Kidney glomerular epithelial cell (primary cell): ENCODE results near the gene PHF21B.

Source experiments
- DNase-seq: peaks from one replicate; lab custom pipeline; 2025; lab: John Stamatoyannopoulos, UW

Gene PHF21B

GRCh38 chr22:44840611-44841322 is 169.0 kb downstream of the PHF21B start:
- no peak for DNase-seq

- DNase-seq = no peak
Measured at GRCh38 chr22:44839721-44840120, 170.1 kb downstream of the PHF21B start.

GRCh38 chr22:44839061-44839460 is 170.7 kb downstream of the PHF21B start:
- no peak for DNase-seq

GRCh38 chr22:44838316-44839016 is 171.3 kb downstream of the PHF21B start:
- no peak for DNase-seq

GRCh38 chr22:44837481-44837880 is 172.3 kb downstream of the PHF21B start:
- no peak for DNase-seq

GRCh38 chr22:44834065-44834464 is 175.7 kb downstream of the PHF21B start:
- no peak for DNase-seq

GRCh38 chr22:44831885-44832284 is 177.9 kb downstream of the PHF21B start:
- DNase-seq = no peak
